Parathyroid adenoma (tissue), 2 donors: ENCODE data around the gene MTX2.
"Not testable (repeated sequence)": the region's sequence is repeated elsewhere in the genome, so short reads cannot be mapped to it uniquely, and the experiment has no call there.

Experiments used
- H2AFZ ChIP-seq: fragments of 300-600 bp; sonication (generic); one replicate; pipeline ENCODE4 v1.7.0; 2017; ENCODE audit warnings: antibody characterized with exemption, mild to moderate bottlenecking
- H3K27ac ChIP-seq: fragments of 300-600 bp; sonication (generic); one replicate; pipeline ENCODE4 v1.7.0; 2017
- H3K27me3 ChIP-seq: fragments of 300-600 bp; sonication (generic); one replicate; pipeline ENCODE4 v1.7.0; 2017; ENCODE audit warnings: low read length; ENCODE audit not compliant: control insufficient read depth, insufficient read depth
- H3K36me3 ChIP-seq: fragments of 300-600 bp; sonication (generic); one replicate; pipeline ENCODE4 v1.7.0; 2017; ENCODE audit warnings: low read length; ENCODE audit not compliant: control insufficient read depth, insufficient read depth
- H3K4me1 ChIP-seq: fragments of 300-600 bp; sonication (generic); one replicate; pipeline ENCODE4 v1.7.0; 2017; ENCODE audit warnings: control low read depth
- H3K4me2 ChIP-seq: fragments of 300-600 bp; sonication (generic); one replicate; pipeline ENCODE4 v1.7.0; 2017; ENCODE audit warnings: low read length
- H3K4me3 ChIP-seq: fragments of 300-600 bp; sonication (generic); one replicate; pipeline ENCODE4 v1.7.0; 2017; ENCODE audit warnings: low read depth, low read length
- H3K79me2 ChIP-seq: fragments of 300-600 bp; sonication (generic); one replicate; pipeline ENCODE4 v1.7.0; 2017; ENCODE audit warnings: control low read depth
- H3K9ac ChIP-seq: fragments of 300-600 bp; sonication (generic); one replicate; pipeline ENCODE4 v1.7.0; 2017; ENCODE audit warnings: mild to moderate bottlenecking
- H3K9me3 ChIP-seq: fragments of 300-600 bp; sonication (generic); one replicate; pipeline ENCODE4 v1.7.0; 2017; ENCODE audit warnings: low read length; ENCODE audit not compliant: control insufficient read depth
- TF ChIP-seq, protein P1 (sequence below): fragments of 300-600 bp; sonication (generic); IDR thresholded peaks from one replicate; pipeline ENCODE4 v1.7.0; 2017; ENCODE audit warnings: antibody characterized with exemption, mild to moderate bottlenecking
- donor health status: primary hyperparathyroidism.

MTX2 gene

DNA sequence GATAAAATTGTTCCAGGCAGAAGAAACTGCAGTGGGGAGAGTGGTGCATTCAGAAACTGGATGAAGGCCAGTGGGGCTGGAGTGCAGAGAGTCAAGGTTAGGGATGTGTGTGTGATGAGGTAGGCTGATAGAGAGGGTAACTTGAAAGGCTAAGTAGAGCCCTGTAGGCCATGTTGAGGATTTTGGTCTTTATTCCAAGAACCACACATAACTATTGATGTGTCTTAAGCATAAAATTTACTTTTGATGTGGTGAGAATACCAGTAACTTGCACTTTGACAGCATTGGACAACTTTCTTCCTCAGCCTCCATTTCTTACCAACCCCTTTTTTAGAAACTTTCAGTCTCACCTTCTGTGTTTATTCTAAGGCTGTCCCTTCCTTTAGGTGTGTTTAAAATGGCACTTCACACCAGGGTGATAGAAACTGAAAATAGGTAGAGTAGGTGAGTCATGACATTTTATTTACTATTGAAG lies 22.6 kb downstream of the MTX2 start:
- peaks cover 3% of the 10 kb centered on the region for H3K4me1 ChIP-seq
- H3K27me3 ChIP-seq, result no peaks in the 10 kb centered on the region
- no peaks in the 10 kb centered on the region for H3K36me3 ChIP-seq
- no peak overlapping the region for H3K4me3 ChIP-seq
- no peak overlapping the region for H3K27ac ChIP-seq
- H3K79me2 ChIP-seq, result peaks cover 1% of the 10 kb centered on the region
- no peaks in the 10 kb centered on the region for H3K9me3 ChIP-seq
- TF ChIP-seq, protein P1, sequence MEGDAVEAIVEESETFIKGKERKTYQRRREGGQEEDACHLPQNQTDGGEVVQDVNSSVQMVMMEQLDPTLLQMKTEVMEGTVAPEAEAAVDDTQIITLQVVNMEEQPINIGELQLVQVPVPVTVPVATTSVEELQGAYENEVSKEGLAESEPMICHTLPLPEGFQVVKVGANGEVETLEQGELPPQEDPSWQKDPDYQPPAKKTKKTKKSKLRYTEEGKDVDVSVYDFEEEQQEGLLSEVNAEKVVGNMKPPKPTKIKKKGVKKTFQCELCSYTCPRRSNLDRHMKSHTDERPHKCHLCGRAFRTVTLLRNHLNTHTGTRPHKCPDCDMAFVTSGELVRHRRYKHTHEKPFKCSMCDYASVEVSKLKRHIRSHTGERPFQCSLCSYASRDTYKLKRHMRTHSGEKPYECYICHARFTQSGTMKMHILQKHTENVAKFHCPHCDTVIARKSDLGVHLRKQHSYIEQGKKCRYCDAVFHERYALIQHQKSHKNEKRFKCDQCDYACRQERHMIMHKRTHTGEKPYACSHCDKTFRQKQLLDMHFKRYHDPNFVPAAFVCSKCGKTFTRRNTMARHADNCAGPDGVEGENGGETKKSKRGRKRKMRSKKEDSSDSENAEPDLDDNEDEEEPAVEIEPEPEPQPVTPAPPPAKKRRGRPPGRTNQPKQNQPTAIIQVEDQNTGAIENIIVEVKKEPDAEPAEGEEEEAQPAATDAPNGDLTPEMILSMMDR, result no peak
- no peak overlapping the region for H2AFZ ChIP-seq
- no peak overlapping the region for H3K4me2 ChIP-seq
- no peak overlapping the region for H3K9ac ChIP-seq

GRCh38 chr2:176292608-176293007 lies 23.4 kb downstream of the MTX2 start:
- Histone ChIP-seq H2AFZ (no peak overlapping the region), H3K4me1 (peaks cover 3% of the 10 kb centered on the region), H3K79me2 (no peaks in the 10 kb centered on the region), H3K4me3 (no peak overlapping the region), H3K36me3 (no peaks in the 10 kb centered on the region), H3K27me3 (no peaks in the 10 kb centered on the region), H3K9me3 (no peaks in the 10 kb centered on the region), H3K4me2 (no peak overlapping the region), H3K9ac (no peak overlapping the region), H3K27ac (no peak overlapping the region)
- TF ChIP-seq, protein P1, result no peak

- Histone ChIP-seq H3K27me3 (no peaks in the 10 kb centered on the region), H3K9me3 (no peaks in the 10 kb centered on the region), H3K36me3 (no peaks in the 10 kb centered on the region), H3K4me3 (no peak overlapping the region), H3K4me1 (peaks cover 3% of the 10 kb centered on the region), H2AFZ (no peak overlapping the region), H3K79me2 (no peaks in the 10 kb centered on the region), H3K4me2 (no peak overlapping the region), H3K27ac (no peak overlapping the region), H3K9ac (no peak overlapping the region)
- TF ChIP-seq, protein P1, result no peak
Measured at GRCh38 chr2:176293334-176293733, 24.1 kb downstream of the MTX2 start.

DNA sequence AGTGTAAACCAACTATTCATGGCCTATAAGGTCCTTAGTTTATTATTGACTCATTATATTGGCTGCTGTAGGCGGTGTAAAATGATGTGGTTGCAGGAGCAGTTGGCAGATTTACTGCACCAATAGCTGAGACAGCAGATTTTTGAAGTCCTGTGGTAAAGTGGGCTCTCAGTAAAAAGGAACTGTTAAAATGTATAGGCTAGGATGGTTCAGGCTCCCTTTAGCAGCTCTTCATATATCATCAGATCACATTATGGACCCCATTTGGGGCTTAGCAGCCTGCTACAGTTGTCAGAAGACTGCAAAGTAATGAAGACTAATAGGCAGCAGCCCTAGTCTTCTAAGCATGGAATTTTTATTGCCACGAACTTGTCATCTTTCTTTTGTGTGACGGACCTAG lies 27.8 kb downstream of the MTX2 start:
- no peaks in the 10 kb centered on the region for H3K79me2 ChIP-seq
- no peak overlapping the region for H3K4me3 ChIP-seq
- no peaks in the 10 kb centered on the region for H3K27me3 ChIP-seq
- H3K9me3 ChIP-seq, result no peaks in the 10 kb centered on the region
- H2AFZ ChIP-seq, result no peak overlapping the region
- no peak overlapping the region for H3K9ac ChIP-seq
- H3K36me3 ChIP-seq, result no peaks in the 10 kb centered on the region
- TF ChIP-seq, protein P1, result no peak
- no peaks in the 10 kb centered on the region for H3K4me1 ChIP-seq
- no peak overlapping the region for H3K27ac ChIP-seq
- H3K4me2 ChIP-seq, result no peak overlapping the region

GRCh38 chr2:176297737-176298136 lies 28.5 kb downstream of the MTX2 start:
- Histone ChIP-seq H3K36me3 (no peaks in the 10 kb centered on the region), H3K27me3 (no peaks in the 10 kb centered on the region), H3K4me3 (no peak overlapping the region), H3K79me2 (no peaks in the 10 kb centered on the region), H3K27ac (no peak overlapping the region), H2AFZ (no peak overlapping the region), H3K4me2 (no peak overlapping the region), H3K9me3 (no peaks in the 10 kb centered on the region), H3K9ac (no peak overlapping the region), H3K4me1 (no peaks in the 10 kb centered on the region)
- TF ChIP-seq, protein P1, result no peak

GRCh38 chr2:176306020-176306419 lies 36.8 kb downstream of the MTX2 start:
- not testable (repeated sequence) for H3K36me3 ChIP-seq, H3K27me3 ChIP-seq, H3K4me1 ChIP-seq, H3K4me3 ChIP-seq, H2AFZ ChIP-seq, H3K27ac ChIP-seq, H3K9ac ChIP-seq, H3K4me2 ChIP-seq, H3K9me3 ChIP-seq
- peaks cover 16% of the 10 kb centered on the region for H3K79me2 ChIP-seq
